ENCODE measurements around the gene DPPA2.

Gene DPPA2

DNA sequence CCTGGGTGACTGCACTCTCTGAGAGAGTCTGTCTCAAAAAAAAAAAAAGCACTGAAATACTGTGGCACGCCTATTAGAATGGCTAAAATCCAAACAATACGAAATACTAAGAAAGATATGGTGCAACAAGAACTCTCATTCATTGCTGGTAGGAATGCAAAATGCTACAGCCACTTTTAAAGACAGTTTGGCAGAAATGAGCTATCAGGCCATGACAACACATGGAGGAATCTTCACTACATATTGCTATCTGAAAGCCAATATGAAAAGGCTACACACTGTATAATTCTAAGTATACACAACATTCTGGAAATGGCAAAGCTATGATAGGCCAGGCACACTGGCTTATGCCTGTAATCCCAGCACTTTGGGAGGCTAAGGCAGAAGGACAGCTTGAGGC, 18.8 kb downstream of the DPPA2 start:
- FAIRE-seq (no peak), DNase-seq (ENCODE audit: insufficient read length) (no peak)
- TF ChIP-seq POLR2AphosphoS5 (IDR thresholded peaks at IDR 0.05; ENCODE audit: low read depth, low read length) = no peak
- TF ChIP-seq POLR2A (IDR thresholded peaks at IDR 0.05; ENCODE audit: low read depth, low read length) = no peak
- no peak for TF ChIP-seq TAF1 (IDR thresholded peaks at IDR 0.05; ENCODE audit: borderline replicate concordance, low read depth, low read length)

DNA sequence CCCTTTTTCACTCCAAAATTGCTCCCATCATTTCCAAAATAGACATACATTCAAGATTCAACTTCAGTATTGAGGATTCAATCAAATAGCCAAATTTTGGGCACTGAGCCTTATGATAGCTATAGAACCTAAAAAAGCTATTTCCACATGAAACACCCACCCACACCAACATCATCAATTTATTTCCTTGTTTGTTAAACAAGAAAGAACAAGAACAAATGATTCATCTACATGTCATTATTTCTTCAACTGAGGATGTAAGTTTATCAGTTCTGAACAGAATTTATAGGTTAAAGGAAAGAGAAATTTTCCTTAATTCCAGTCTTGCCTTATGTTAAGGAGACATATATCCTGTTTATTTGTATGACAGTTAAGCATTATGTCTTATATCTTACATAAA, 32.2 kb downstream of the DPPA2 start:
- FAIRE-seq (no peak), DNase-seq (ENCODE audit: insufficient read length) (no peak)
- TF ChIP-seq POLR2AphosphoS5 (IDR thresholded peaks at IDR 0.05; ENCODE audit: low read depth, low read length) = no peak
- no peak for TF ChIP-seq POLR2A (IDR thresholded peaks at IDR 0.05; ENCODE audit: low read depth, low read length)

DNA sequence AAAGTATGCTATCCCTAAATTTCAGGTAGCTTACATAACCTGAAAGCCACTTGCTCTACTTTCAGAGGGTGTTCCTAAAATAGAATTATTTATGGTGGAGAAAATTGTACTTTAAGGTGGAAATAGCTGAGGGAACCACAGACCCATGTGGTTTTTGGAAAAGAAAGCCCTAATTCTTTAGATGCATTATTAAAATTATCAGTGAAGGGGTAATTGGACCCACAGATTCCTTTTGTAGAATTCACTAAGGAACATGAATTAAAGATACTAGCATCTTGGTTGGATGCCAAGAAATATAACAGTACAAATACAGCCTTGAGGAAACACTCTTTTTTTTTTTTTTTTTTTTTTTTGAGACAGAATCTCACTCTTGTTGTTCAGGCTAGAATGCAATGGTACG, 37.8 kb downstream of the DPPA2 start:
- FAIRE-seq (no peak), DNase-seq (ENCODE audit: insufficient read length) (no peak)
- no peak for TF ChIP-seq POLR2AphosphoS5 (IDR thresholded peaks at IDR 0.05; ENCODE audit: low read depth, low read length)
- TF ChIP-seq TAF1 (IDR thresholded peaks at IDR 0.05; ENCODE audit: borderline replicate concordance, low read depth, low read length) = no peak
- TF ChIP-seq POLR2A (IDR thresholded peaks at IDR 0.05; ENCODE audit: low read depth, low read length) = no peak

DNA sequence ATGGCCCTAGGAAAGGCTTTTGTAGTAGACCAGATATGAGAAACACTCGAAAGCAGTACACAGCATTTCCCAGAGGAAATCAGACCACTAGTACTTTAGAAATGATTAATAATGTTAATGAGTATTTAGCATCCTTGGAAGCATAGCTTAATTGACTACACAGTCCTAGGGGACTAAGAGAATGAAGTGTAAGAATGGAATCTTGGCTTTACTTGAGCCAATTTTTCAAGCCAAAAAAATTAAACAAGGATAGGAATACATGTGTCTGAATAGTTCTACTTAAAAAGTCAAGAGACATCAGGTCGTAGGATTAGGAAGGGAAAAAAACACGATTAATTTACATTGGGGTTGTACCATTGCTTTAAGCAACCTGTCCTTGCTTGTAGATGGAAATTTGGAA, 38.2 kb downstream of the DPPA2 start:
- DNase-seq (ENCODE audit: insufficient read length) (no peak), FAIRE-seq (no peak)
- no peak for TF ChIP-seq TAF1 (IDR thresholded peaks at IDR 0.05; ENCODE audit: borderline replicate concordance, low read depth, low read length)
- no peak for TF ChIP-seq POLR2AphosphoS5 (IDR thresholded peaks at IDR 0.05; ENCODE audit: low read depth, low read length)
- no peak for TF ChIP-seq POLR2A (IDR thresholded peaks at IDR 0.05; ENCODE audit: low read depth, low read length)

DNA sequence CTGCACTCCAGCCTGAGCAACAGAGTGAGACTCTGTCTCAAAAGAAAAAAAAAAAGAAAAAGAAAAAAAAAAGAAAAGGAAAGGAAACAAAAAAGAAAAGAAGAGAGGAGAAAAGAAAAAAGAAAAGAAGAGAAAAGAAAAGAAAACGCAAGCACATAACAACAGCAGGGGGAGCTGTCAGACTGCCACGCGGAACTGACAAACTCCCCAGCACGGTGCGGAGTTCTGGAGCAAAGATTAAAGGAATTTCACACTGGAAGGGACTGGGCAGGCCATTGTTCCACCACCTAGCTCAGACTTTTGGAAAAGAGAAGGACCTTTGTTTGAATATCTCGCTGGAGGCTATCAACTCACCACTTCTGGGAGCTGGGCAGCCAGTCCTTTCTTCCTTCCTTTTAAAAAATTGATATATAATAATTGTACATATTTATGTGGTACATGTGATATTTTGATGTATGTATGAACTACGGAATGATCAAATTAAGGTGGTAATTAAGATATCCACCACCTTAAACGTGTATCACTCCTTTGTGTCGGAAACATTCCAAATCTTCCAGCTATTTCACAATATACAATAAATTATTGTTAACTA, 40.5 kb downstream of the DPPA2 start:
- TF ChIP-seq POLR2A (IDR thresholded peaks at IDR 0.05; ENCODE audit: low read depth, low read length) (no peak), TAF1 (IDR thresholded peaks at IDR 0.05; ENCODE audit: borderline replicate concordance, low read depth, low read length) (no peak), POLR2AphosphoS5 (IDR thresholded peaks at IDR 0.05; ENCODE audit: low read depth, low read length) (no peak)
- DNase-seq (ENCODE audit: insufficient read length) (no peak), FAIRE-seq (no peak)

DNA sequence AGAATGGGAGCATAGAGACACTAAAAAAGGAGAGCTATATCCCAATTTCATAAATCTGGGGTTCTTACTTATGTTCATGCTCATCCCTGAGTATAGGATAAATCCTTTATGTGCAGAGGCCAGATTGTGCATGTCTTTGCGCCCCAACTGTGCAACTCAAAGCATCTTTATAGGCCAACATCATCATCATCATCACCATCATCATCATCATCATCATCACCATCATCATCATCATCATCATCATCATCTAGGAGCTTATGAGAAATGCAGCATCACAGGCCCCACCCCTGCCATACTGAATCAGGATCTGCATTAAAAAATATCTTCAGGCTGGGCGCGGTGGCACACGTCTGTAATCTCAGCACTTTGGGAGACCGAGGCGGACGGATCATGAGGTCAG, 45.5 kb downstream of the DPPA2 start:
- no peak for FAIRE-seq
- TF ChIP-seq POLR2AphosphoS5 (IDR thresholded peaks at IDR 0.05; ENCODE audit: low read depth, low read length) = no peak
- no peak for TF ChIP-seq TAF1 (IDR thresholded peaks at IDR 0.05; ENCODE audit: borderline replicate concordance, low read depth, low read length)
- TF ChIP-seq POLR2A (IDR thresholded peaks at IDR 0.05; ENCODE audit: low read depth, low read length) = no peak
- no peak for DNase-seq (ENCODE audit: insufficient read length)

DNA sequence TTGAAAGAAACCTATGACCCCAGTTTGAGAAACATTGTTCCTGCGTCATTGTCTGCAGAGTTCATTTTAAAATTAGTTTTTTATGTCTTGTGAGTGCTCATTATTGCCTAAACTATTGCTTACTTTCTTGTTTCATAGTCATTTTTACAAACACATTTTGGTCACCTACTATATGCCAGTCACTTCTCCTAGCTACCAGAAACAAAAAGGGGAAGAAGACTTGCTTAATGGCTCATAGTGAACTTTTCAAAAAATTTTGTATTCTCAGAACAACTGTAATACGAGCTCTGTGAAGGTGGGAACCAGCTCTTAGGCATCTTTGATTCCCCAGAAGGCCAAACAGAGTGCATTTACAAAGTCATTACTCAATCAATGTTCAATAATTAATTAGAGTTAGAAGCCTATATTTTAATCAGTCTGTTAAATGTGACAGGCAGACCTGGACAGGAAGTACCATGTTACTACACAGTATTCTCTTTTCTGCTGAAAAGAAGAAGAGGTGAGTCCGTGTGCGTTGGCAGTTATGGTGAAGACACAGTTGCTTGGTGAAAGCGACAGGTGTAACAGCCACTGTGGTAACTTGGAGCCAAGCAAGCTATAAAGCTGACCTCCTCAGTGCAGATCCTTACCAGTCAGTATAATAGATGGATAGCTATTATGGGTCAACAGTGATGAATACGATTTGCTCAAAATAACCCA, 46.6 kb downstream of the DPPA2 start:
- no peak for FAIRE-seq
- TF ChIP-seq POLR2A (IDR thresholded peaks at IDR 0.05; ENCODE audit: low read depth, low read length) (no peak), POLR2AphosphoS5 (IDR thresholded peaks at IDR 0.05; ENCODE audit: low read depth, low read length) (no peak), TAF1 (IDR thresholded peaks at IDR 0.05; ENCODE audit: borderline replicate concordance, low read depth, low read length) (no peak)
- no peak for DNase-seq (ENCODE audit: insufficient read length)

DNA sequence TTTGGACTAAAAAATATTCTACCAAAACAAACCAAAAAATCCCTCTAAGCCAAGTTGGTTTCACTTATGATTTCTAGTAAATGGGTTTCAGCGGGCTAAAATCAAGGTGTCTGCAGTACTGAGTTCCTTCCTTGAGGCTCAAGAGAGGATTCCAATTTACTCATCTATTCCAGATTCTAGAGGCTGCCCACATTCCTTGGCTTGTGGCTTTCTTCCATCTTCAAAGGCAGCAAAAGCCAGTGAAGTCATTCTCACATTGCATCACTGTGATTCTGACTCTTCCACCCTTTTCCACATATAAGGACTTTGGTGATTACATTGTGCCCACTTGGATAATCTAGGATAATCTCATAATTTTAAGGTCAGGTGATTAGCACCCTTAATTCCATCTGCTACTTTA, 48.1 kb downstream of the DPPA2 start:
- no peak for DNase-seq (ENCODE audit: insufficient read length)
- FAIRE-seq = no peak
- TF ChIP-seq POLR2AphosphoS5 (IDR thresholded peaks at IDR 0.05; ENCODE audit: low read depth, low read length) (no peak), POLR2A (IDR thresholded peaks at IDR 0.05; ENCODE audit: low read depth, low read length) (no peak), TAF1 (IDR thresholded peaks at IDR 0.05; ENCODE audit: borderline replicate concordance, low read depth, low read length) (no peak)

DNA sequence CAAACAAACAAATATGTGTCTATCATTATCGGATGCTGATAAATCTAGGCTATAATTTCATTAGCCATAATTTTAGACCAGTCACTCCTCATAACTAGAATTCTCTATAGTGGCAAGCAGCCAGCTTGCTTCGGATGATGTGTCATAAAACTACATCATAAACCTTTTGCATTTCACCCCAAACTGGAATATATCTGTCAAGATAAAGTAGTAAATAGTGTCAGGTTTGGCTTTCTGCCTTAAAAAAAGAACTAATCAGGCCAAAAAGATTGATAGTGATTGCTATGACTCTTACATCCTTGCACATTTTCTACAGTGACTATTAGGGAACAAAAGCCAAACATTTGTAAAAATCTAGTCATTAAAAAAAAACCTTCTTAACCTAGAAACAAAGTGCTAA, 51.0 kb downstream of the DPPA2 start:
- TF ChIP-seq TAF1 (IDR thresholded peaks at IDR 0.05; ENCODE audit: borderline replicate concordance, low read depth, low read length) (no peak), POLR2AphosphoS5 (IDR thresholded peaks at IDR 0.05; ENCODE audit: low read depth, low read length) (no peak), POLR2A (IDR thresholded peaks at IDR 0.05; ENCODE audit: low read depth, low read length) (no peak)
- no peak for DNase-seq (ENCODE audit: insufficient read length)
- FAIRE-seq = no peak

DNA sequence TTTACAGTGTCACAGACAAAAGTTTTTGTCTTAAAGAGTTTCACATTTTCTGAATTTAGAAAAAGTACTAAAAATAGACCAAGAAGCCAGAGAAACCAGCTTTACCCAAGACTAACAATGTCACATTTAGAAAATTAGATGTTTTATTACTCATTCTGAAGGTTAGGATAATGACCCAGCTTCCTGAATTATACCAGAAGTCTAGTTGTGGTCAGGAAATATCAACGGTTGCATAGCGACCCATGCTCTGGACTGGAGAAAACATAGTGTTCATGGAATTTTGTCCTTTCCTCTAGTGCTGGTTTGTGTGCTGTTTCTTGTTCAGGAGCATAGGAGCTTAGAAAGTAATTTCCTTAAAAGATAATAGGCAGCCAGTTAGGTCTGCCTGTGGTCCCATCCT, 59.0 kb downstream of the DPPA2 start:
- FAIRE-seq (no peak), DNase-seq (ENCODE audit: insufficient read length) (no peak)
- TF ChIP-seq POLR2AphosphoS5 (IDR thresholded peaks at IDR 0.05; ENCODE audit: low read depth, low read length) = no peak
- TF ChIP-seq POLR2A (IDR thresholded peaks at IDR 0.05; ENCODE audit: low read depth, low read length) = no peak
- TF ChIP-seq TAF1 (IDR thresholded peaks at IDR 0.05; ENCODE audit: borderline replicate concordance, low read depth, low read length) = no peak

DNA sequence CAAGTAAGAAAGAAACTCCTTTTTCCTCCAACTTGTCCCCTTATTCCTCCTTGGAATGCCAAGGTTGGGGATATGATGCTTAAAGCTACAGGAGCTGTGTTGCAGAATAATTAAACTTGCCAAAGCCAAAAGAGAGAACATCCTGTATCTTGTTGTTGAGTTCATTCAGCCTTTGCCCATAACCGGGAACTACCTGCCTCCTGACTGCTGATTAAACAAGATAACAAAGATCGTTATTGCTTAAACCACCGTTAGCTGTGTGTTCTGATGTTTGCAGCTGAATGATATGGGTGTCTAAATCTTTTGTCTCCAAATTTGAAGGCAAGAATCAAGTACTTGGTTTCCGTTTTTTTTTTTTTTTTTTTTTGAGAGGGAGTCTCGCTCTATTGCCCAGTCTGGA, 61.5 kb downstream of the DPPA2 start:
- FAIRE-seq (no peak), DNase-seq (ENCODE audit: insufficient read length) (no peak)
- TF ChIP-seq POLR2A (IDR thresholded peaks at IDR 0.05; ENCODE audit: low read depth, low read length) (no peak), POLR2AphosphoS5 (IDR thresholded peaks at IDR 0.05; ENCODE audit: low read depth, low read length) (no peak), TAF1 (IDR thresholded peaks at IDR 0.05; ENCODE audit: borderline replicate concordance, low read depth, low read length) (no peak)

DNA sequence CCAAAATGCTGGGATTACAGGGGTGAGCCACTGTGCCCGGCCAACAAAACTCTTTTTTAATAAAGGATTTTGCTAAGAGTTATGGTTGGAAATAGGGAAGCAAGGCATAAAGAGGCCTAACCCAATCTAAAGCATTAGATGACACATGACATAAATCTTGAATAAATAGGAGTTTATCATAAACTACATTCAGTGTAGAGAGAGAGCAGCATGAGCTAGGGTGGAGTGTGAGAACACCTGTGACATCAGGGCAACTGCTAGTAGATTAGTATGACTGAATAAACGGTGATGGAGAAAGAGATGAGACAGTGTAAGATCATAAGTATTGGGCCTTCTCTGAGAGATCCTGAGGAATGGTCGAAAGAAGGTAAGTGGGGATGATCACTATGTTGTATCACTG, 63.7 kb downstream of the DPPA2 start:
- DNase-seq (ENCODE audit: insufficient read length) (no peak), FAIRE-seq (no peak)
- no peak for TF ChIP-seq POLR2AphosphoS5 (IDR thresholded peaks at IDR 0.05; ENCODE audit: low read depth, low read length)
- no peak for TF ChIP-seq TAF1 (IDR thresholded peaks at IDR 0.05; ENCODE audit: borderline replicate concordance, low read depth, low read length)
- no peak for TF ChIP-seq POLR2A (IDR thresholded peaks at IDR 0.05; ENCODE audit: low read depth, low read length)
